Measurements from ENCODE around the gene NEUROD2.

The NEUROD2 gene

DNA sequence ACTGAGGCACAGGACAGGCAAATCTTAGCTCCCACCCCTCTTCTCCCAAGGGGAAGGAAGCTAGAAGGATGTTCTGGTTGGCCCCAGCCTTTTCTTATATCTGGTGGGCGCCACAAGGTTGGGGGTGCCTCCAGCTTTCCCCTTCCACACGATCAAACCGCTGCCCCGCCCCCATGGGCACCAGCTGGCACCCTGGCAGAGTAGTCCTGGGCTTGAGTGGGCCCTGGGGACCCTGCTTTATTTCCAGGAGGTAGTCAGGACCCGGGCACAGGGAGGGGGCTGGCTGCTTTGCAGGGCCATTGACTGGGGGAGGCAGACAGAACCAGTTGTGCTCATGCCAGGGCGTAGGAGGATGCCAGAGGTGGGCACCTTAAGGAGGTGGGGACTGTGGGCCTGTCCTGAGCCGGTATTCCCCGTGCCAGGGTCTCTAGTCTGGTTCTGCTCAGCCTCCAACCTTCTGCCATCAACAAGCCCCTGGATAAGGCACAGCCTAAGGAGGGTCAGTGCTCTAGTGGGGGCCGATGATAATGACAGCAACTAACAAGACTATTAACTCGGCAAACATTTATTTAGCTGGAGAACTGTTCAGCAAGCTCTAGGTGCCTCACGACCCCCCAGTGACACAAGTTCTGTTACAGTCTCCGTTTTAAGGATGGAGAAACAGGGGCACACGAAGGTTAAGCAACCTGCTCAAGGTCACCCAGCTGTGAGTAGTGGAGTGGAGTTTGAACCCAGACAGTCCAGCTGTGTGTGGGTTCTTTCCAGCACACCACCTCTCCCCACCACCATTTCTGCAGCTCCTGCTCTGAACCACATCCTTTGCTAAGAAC lies 11.5 kb upstream of the NEUROD2 start:
- no peak for DNase-seq (ENCODE audit: low read depth)

DNA sequence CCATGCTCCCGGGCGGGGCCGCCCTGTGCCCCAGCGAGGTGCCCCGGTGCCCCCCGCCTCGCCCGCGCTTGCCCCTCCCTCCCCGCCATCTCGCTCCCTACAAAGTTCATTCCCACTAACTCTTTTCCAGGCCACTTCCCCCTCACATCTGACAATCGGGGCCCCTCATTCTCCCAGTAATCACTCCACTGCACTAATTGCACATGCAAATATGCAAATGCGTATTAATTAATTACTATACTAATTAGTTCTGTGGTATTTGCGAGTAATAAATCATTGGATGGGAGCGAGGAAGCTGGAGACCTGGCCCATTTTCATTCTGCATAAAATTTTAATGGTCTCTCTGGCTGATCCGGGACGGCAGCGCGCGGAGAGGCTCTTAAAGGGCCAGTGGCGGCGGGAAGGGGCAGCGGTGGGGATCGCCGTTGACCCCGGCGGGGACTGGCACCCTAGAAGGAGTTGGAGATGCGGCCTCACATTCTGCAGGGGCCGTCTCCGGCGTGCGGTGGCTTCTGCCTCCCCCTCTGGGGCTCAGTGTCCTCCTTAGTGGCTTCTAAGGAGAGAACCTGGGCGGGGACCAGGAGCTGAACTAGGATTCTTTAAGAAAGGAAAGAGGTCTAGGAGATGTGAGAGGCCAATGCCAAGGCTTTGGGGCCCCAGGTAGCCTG lies 10.7 kb upstream of the NEUROD2 start:
- no peak for DNase-seq (ENCODE audit: low read depth)

DNA sequence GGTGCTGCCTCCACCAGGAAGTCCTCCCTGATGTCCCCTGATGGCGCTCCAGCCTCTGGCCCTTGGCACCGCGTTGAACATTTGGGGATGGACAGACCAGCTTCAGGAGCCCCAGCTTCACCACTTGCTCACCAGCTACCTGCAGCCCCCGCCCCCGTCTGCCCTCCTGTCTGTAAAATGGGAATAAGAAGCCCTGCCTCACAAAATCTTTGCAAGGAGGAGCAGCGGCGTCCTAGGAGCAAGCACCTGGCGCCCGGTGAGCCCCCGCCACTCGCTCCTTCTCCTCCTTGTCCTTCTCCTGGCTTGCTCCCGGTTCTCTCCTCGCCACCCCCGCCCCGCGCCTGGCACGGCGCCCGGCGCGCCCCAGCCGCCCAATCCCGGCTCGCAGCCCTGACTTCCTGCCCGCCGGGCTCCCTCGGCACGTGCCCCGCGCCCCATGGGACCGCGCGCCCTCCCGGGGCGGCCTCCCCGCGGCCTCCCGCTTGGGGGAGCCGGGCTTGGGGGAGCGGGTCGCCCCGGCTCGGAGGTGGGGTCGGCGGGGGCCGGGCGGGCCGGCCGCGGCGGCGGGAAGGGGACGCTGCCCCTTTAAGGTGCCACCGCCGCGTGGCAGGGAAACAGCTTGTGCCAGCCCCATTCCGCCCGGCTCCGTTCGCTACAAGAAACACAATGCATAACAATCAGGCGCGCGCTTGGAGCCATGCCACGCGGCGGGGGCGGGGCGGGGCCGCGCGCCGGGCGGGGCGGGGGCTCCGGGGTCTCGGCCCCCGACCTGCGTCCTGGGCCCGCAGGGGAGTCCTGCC lies 9.9 kb upstream of the NEUROD2 start:
- DNase-seq (ENCODE audit: low read depth) = peak; percentile 26

DNA sequence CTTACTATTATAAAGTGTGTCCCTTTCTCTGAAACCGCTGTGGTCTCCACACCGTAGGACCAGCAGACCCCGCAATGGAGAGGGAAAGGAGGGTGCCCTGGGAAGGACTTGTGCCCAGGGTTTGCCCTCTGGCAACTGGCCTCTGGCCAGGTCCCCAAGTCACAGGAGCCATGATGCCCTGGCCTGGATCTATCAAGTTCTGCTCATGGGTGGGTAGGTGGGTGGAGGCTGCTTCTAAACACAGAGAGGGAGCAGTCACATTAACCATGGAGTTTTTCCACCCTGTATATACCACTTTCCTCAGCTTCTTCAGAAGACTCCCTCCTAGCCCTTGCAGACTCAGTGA lies 9.4 kb upstream of the NEUROD2 start:
- DNase-seq (ENCODE audit: low read depth) = no peak

DNA sequence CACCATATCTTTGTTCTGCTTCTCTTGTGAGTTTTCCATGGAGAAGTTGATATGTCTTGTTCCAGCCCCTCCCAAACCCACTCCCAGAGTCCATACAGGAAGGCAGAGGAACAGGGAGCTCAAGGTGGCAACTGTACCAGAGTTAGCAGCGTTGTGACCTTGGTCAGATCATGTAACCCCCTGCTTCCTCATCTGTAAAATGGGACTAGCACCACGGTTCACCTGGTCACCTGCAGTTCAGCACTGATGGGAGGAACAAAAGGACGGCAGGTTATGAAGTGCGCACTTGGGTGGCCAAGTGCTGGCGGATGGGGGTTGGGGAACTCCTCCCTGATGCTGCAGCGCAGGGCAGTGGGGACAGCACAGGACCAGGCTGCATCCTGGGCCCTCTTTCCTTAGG lies 7.7 kb upstream of the NEUROD2 start:
- DNase-seq (ENCODE audit: low read depth) = no peak

DNA sequence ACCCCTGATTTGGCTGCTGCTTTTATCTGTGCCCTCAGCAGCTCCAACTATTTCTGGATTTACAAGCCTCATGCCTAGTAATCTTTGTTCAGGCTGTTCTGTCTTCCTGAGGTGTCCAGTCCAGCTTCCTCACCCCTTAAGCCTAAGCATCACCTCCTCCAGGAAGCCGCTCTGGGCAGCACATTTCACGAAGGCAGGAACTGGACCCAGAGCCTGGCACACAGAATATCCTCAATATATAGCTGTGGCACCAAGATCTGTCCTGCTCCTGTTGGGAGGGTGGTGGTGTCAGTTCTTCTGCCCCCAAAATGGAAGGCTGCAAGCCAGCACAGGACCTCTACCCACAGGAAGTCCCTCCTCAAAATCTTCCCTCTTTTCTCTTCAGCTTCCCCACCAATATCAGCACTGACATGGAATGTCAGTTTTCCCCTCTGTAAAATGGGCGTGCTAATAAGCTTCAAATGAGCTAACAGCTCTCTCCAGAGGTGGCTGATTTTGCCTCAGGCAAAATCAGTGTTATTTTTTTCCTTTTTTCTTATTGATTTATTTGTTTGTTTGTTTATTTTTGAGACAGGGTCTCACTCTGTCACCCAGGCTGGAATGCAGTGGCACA lies 6.9 kb upstream of the NEUROD2 start:
- no peak for DNase-seq (ENCODE audit: low read depth)

DNA sequence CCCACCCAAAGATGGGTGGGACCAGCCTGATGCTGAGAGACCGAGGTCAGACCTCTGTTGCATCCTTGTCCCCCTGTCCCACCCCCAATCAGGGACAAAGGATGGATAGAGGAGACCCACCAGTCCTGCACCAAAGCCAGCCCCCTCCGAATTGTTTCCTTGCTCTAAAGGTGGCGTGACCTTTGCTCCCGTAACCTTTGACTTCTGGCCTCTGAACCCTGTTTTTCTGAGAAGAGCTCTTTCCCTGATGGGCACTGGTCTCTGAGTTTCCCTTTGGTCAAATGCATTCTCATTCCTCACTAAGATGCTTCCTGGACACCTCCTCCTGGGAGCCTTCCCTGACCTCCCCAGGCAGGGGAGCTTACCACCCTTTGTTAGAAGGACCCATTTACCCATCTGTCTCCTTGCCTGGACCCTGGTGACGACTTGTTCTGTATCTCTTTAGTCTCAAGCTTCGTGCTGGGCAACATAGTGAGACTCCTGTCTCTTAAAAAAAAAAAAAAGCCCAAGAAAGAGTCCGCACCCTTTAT lies 5.3 kb upstream of the NEUROD2 start:
- no peak for DNase-seq (ENCODE audit: low read depth)

DNA sequence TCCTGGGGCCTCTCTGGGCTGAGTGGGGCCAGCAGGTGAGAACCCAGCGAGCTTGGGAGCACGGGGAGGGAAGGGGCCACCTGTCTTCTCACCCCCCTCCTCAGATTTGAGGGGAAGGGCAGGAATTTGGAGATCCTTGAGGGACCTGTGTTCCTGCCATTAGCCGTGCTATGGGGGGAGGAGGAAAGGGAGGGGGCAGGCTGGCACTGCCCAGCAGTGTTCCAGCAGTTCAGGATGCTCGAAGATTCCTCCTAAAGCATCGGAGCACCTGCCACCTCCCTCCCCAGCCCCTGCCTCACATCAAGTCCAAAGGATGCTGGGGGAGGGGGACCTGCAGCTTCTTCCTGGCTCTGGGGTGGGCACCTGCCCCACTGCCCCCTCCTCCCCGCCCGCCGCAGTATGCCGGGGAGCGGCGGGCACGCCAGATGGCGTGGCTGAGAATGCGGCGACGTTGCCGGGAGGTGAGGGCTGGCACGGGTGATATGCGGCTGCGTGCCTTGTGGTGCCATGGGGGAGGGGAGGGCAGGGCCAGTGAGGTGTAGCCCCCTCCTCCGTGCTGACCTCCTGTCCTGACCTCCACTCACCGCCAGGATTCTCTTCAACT lies 4.7 kb upstream of the NEUROD2 start:
- DNase-seq (ENCODE audit: low read depth) = no peak

DNA sequence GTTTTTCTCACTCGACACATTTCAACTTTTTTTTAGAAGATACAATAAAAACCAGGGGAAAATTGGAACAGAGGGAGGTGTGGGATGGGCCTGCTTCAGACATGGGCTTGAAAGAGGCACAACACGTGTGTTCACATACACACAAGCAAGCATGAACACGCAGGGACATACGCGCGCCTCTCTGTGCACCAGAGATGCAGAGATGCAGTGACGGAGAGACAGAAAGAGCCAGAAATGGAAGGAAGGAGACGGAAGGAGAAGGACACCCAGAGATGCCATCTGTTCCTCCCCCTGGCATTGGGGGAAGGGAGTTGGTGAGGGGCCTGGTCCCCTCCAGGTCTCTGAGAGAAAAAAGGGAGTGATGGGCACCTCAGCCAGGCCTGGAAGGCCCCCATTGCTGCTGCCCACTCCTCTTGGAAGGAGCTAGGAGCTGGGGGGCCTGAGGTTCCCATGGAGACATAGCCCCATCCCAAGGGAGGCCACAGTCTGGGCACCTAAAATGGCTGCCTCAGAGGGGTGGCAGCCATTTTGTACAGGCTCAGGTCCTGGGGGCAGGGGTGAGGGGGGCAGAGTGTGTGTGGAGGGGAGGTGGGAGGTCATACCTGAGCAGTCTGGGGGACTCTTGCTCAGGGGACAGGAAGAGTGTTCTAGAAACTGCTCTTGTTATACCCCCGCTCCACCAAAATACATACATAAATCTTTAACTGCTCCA lies 3.8 kb upstream of the NEUROD2 start:
- DNase-seq (ENCODE audit: low read depth) = no peak

DNA sequence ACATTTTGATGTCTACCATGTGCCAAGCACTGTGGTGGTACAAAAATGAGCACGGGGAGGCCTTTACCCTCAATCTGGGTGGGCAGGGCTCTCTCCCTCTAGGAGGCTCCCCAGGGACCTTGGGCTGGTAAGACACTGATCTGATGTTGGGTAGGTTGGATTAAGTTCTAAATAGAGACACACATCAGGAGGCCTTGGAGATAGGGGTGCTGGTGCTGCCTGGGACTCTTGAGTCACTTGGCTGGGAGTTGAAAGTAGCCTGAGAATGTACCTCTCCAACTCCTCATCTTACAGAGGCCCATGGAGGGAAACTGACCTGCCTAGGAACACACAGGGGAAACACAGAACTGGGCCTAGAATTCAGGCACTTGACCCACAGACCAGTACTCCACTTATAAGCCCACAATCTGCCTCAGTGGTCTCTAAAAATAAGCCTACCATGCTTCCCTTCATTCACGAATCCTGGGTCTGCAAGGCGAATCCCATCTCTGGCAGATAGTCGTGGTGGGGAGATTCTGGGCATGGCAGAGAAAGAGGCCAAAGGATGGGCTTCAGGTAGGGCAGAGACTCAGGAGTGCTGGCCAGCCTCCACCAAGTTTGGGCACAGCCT lies 1.8 kb upstream of the NEUROD2 start:
- no peak for DNase-seq (ENCODE audit: low read depth)

DNA sequence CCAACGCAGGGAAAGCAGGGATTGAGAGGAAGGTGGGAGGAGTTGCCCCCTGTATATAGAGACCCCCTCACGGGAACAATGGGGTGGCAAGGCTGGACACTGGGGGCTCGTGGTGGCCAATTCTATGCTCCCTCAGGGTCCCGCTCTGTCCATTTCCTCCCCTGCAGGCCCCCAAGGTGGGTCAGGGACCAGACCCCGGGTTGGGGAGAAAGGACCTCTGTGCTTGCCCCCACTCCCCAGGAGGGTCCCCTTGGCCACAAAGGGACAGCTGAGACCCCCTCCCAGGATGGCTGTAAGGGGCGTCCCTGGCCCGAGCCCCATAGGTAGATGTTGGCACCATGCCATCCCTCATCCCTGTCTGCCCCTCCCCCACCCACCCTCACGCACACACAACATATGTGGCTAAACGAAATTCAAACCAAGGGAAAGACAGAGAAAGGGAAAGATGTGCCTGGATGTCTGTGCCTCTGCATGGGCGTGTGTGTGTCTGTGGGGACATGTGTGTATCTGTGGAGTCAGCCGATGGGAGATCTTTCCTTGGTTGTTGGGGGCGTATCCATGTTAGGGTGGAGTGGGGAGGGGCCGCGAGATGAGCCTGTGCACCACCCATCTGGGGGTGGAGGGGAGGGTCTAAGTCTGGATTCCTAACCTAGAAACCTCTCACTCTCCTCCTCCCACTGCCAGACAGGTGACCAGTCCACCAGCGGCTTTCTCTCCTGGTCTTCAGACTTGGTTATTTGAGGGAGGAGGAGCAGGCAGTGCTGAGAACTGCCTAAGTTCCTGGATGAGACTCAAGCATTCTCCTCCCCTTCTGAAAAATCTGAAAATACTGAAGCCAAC lies 642 bp upstream of the NEUROD2 start:
- no peak for DNase-seq (ENCODE audit: low read depth)

DNA sequence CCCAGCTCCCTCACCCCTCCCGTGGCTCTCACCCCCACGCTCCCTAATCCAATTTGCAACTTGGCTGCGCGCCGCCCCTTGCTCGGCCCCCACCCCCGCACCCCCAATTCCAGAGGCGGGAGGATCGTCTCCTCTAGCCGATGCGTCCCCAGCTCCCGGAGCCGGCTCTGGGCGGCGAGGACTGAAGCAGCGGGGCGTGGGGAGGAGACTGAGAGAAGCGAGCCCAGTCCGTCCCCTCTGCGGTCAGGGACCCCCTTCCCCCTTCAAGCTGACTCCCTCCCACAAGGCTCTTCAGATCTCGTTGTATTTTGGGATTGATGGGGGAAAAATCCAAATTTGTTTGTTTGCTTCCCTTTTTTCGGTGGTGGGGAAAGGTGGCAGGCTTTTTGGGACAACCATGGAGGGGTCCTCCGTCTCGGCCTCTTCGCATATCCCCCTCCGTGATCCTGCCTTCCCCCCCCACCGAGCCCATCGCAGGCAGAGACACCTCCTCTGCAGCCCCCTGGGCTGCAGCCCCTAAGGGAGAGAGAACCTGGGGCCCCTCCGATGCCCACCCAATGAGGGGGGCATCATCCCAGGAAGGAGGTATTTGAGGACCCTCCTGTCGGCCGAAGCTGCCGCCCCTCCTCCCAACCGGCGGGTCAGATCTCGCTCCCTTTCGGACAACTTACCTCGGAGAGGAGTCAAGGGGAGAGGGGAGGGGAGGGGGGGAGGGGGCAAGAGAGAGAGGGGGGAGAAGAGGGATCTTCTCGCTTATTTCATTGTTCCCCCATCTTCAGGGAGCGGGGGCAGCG lies 466 bp downstream of the NEUROD2 start:
- DNase-seq (ENCODE audit: low read depth) = no peak

DNA sequence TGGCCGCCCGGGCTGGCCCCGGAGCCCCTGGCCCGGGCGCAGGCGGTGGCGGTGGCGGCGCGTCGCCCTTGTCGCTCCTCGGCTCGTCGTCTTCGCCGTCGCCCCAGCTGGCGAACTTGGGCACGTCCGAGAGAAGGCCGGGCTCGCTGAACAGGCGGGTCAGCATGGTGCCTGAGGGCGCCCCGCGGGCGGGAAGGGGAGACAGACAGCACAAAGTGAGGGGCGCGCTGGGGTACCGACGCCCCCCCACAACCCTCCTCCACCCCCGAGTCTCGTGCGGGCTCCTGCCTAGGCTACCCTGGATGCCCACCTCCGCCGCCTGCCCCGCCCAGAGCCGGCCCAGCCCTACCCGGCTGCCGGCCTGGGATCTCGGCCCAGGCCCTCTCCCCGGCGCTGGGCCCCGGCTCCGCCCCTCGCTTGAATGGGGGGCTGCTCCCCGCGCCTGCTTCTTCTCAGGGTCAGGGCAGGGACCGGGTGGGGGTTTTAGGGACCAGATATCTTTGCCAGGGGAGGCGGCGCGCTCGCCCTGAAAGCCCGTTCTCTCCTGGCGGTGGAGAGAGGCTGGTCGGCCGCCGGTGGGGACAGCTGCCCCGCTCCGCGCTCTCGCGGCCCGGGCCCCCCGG lies 1.2 kb downstream of the NEUROD2 start:
- DNase-seq (ENCODE audit: low read depth) = no peak

DNA sequence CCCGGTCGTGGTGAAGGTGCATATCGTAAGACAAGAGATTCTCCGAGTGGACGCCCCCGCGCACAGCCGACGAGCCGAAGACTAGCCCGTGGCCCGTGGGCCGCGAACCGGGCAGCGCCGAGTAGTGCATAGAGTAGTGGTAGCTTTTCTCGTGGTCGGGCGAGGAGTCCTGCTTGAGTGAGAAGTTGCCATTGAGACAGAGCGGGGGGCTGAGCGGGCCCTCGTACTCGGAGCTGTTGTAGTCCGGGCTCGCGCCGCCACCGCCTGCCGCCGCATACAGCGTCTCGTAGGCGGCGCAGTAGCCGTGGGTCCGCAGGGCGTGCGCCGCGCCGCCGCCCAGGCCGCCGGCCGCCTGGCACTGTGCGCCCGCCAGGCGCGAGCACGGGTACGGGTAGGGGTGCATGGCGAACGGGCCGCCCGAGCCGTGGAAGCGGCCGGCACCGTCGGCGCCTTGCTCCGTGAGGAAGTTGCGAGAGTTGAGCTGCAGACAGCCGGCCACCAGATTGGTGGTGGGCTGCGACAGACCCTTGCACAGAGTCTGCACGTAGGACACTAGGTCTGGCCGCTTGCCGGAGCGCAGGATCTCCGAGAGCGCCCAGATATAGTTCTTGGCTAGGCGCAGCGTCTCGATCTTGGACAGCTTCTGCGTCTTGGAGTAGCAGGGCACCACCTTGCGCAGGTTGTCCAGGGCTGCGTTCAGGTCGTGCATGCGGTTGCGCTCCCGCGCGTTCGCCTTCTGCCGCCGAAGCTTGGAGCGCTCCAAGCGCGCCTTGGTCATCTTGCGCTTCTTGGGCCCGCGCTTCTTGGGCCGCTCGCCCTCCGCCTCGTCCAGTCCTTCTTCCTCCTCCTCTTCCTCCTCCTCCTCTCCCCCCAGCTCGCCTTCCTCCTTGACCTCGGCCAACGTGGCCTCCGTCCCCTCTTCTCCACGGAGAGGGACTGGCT lies 2.0 kb downstream of the NEUROD2 start:
- no peak for DNase-seq (ENCODE audit: low read depth)

DNA sequence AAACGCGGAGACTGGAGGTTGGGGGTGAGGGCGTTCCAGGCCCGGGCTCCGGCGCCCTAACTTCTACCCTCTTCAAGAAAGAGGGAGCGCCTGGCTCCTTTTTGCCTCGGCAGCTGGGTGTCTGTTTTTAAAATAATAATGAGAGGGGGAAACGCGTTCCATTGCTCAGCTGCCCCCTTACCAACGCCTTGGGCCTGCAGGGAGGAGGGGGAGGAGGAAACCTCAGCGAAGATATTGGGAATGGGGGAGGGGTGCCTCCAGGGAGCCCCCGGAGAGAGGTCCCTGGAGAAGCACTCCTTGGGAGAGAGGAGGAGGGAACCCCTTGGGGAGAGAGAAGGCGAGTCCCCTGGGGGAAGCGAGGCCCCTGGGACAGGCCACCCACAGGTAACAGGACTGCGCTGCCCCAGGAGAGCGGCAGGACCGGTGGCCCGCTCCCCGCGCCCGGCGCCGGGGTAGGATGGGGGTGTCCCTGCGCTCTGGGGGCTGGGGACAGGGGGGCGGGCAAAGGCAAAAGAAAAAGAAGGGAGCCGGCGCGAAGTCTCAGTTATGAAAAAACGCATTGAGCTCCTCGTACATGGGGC lies 2.7 kb downstream of the NEUROD2 start:
- no peak for DNase-seq (ENCODE audit: low read depth)

DNA sequence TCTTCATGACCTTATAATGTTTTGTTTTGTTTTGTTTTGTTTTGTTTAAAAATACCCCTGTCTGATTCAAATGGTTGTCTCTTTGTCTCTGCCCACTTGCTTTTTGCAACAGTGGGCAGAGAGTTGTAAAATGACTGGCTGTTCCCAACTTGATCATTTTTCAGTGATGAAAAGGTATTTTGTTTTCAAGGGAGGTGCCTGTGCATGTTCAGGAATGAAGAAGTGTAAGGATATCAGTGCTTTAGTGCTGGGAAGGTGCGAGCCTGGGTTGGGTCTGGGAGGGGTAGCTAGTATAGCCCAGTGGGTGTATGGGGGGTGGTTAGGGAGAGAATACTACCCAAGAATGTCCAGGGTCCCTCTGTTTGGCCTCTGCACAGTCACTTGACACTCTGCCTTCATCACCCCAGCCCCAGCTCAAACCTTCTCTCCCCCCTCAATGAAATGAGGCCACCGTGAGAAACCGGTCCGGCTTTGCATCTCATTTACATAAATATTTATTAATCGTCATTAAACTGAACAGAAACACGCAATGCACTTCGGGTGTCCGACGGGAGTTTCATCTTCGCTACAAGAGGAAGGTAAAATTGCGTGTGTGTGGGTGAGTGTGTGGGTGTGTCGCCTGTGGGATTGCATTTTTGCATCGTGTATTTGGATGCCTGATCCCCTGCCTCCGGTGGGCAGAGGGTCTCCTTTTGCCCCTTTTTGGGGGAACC lies 4.3 kb downstream of the NEUROD2 start:
- no peak for DNase-seq (ENCODE audit: low read depth)

Measured in T follicular helper cell (primary cell).